Lower lobe of right lung (tissue), 2 donors: ENCODE data around the gene GRB10. TPM values are rescaled to one million over a fixed set of nuclear protein-coding genes. Genes with fewer than 3 reads are reported as not detected.

Experiments
- ATAC-seq, 2 donors: fragments of 200-7000 bp; cut with Tn5 transposase; one replicate each; pipeline ENCODE4 v1.9.1; 2020 to 2022; ENCODE audit warnings: mild to moderate bottlenecking in 2 of 2, moderate library complexity in 2 of 2
- DNase-seq: peaks from one replicate; pipeline ENCODE4 v3.0.0-alpha.2; 2020
- H3K27ac ChIP-seq: fragments of 200-600 bp; one replicate; pipeline ENCODE4 v1.8.0; 2022
- H3K27me3 ChIP-seq: fragments of 200-600 bp; one replicate; pipeline ENCODE4 v1.8.0; 2022; ENCODE audit warnings: low read depth
- H3K36me3 ChIP-seq: fragments of 200-600 bp; one replicate; pipeline ENCODE4 v1.8.0; 2022; ENCODE audit warnings: mild to moderate bottlenecking
- H3K4me1 ChIP-seq: fragments of 200-600 bp; one replicate; pipeline ENCODE4 v1.8.0; 2022
- H3K4me3 ChIP-seq: fragments of 200-600 bp; one replicate; pipeline ENCODE4 v1.8.0; 2022; ENCODE audit warnings: mild to moderate bottlenecking
- H3K9me3 ChIP-seq: fragments of 200-600 bp; one replicate; pipeline ENCODE4 v1.8.0; 2022
- intact Hi-C: fragments of 100-400 bp; cut with DNase I; formaldehyde crosslinking; loops from one replicate; pipeline ENCODE4 v1.11.0; 2022
- total RNA-seq: library from RNA; stranded (reverse); fragmentation: NEBNext Ultra II Directional; extraction: Animal tissue kit (Norgen Biotek cat#: 25700); gene quantifications from one replicate; pipeline ENCODE4 v1.2.1, GENCODE V29; 2021
- TF ChIP-seq, protein P1 (sequence below): fragments of 200-600 bp; IDR thresholded peaks from one replicate; pipeline ENCODE4 v1.8.0; 2022; ENCODE audit warnings: antibody characterized with exemption, mild to moderate bottlenecking
- donor health status: DM: no; HTN: yes; CAD: no; lungs with severe emphysema.

The GRB10 gene
- total RNA-seq, 1 donor from 2014 or later, result 36.5 TPM

DNA sequence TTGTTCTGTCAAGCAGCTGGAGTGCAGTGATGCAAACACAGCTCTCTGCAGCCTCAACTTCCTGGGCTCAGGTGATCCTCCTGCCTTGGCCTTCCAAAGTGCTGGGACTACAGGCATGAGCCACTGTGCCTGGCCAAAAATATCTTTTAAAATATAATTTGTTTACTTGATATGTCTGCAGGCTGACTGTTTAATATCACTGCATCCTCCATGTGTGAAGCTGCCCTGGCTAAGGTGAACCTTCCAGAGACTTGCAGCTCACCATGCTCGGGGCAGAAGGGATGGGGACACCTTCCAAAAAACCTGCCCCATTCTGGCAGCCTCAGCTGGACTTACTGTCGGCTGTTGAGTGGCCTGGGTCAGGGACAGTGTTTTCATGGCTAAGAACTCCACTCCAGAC, 159.9 kb downstream of the GRB10 start:
- peaks cover 25% of the 10 kb centered on the region for H3K36me3 ChIP-seq
- no peak overlapping the region for H3K4me3 ChIP-seq
- H3K4me1 ChIP-seq, result peaks cover 5% of the 10 kb centered on the region
- ATAC-seq (no peak), DNase-seq (no peak)
- no peak overlapping the region for H3K27ac ChIP-seq
- H3K27me3 ChIP-seq, result no peaks in the 10 kb centered on the region
- H3K9me3 ChIP-seq, result no peaks in the 10 kb centered on the region
- TF ChIP-seq, protein P1, sequence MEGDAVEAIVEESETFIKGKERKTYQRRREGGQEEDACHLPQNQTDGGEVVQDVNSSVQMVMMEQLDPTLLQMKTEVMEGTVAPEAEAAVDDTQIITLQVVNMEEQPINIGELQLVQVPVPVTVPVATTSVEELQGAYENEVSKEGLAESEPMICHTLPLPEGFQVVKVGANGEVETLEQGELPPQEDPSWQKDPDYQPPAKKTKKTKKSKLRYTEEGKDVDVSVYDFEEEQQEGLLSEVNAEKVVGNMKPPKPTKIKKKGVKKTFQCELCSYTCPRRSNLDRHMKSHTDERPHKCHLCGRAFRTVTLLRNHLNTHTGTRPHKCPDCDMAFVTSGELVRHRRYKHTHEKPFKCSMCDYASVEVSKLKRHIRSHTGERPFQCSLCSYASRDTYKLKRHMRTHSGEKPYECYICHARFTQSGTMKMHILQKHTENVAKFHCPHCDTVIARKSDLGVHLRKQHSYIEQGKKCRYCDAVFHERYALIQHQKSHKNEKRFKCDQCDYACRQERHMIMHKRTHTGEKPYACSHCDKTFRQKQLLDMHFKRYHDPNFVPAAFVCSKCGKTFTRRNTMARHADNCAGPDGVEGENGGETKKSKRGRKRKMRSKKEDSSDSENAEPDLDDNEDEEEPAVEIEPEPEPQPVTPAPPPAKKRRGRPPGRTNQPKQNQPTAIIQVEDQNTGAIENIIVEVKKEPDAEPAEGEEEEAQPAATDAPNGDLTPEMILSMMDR, result no peak
- intact Hi-C loops, result no loop called here

DNA sequence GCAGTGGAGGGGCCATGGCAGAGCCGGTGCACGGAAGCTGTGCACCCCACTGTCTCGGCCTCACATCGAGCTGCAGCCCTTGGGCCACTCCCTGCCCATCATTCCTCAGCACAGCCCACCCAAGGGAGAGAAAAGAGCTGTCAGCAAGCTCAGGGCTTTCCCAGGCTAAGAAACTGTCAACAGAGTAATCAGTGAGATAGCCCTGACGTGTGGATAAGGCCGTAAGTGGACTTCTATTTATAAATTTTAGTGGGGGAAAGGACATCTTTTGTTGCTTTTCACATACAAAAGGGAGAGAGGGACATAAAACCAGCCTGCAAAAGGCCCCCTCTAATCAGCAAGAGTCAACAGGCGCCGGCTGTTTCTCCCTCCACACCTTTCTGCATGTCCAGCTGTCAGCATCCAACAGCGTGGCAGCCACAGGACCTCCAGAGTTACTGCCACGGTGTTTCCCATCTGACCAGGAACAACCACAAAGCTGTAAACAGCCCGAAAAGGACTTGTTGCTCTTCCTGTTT, 160.7 kb downstream of the GRB10 start:
- ATAC-seq, result no peak
- Histone ChIP-seq H3K9me3 (no peaks in the 10 kb centered on the region), H3K36me3 (peaks cover 27% of the 10 kb centered on the region), H3K27me3 (no peaks in the 10 kb centered on the region), H3K27ac (no peak overlapping the region), H3K4me1 (peaks cover 5% of the 10 kb centered on the region), H3K4me3 (no peak overlapping the region)
- no peak for DNase-seq
- intact Hi-C loops, result no loop called here
- TF ChIP-seq, protein P1, result no peak

DNA sequence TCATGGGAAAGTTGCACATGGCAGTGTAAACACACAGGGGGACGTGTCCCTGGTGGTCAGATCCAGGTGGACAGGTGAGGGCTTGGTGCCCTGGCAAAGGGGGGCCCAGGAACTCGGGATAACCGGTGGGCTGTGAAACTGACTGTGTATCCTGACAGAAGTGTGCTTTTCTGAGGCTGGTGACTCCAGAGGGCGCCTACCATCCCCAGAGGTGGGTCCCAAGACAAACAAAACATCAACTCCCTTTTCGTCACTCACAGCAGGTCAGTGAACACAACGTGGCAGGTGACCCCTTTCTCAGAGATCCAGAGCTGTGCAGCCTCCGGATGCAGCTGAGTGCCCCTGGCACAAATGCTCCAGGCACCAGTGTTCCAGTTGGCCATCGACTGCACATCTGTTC, 161.5 kb downstream of the GRB10 start:
- Histone ChIP-seq H3K4me1 (peaks cover 5% of the 10 kb centered on the region), H3K36me3 (peaks cover 22% of the 10 kb centered on the region), H3K9me3 (no peaks in the 10 kb centered on the region), H3K27me3 (no peaks in the 10 kb centered on the region), H3K27ac (no peak overlapping the region), H3K4me3 (no peak overlapping the region)
- no peak for ATAC-seq
- TF ChIP-seq, protein P1, result no peak
- intact Hi-C loops, result no loop called here
- DNase-seq, result no peak

DNA sequence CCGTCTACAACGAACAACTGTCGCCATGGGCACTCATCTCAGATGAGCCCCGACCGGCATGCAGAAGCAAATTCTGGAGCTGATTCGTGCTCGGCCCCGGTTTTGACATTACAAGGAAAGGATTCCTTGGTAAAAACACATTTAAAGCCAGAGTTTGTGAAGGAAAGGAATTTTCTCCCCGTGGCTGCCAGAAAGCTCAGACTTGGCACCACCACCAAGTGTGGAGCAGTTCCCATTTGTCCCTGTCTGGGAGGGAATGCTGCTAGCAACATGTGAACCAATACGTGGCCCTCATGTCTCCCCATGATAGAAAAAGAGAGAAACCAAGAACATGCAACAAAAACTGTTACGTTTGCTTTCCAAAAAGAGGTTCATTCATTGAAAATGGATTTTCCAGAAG, 162.3 kb downstream of the GRB10 start:
- DNase-seq (no peak), ATAC-seq (no peak)
- no peaks in the 10 kb centered on the region for H3K27me3 ChIP-seq
- no peak overlapping the region for H3K4me3 ChIP-seq
- TF ChIP-seq, protein P1, result no peak
- no peaks in the 10 kb centered on the region for H3K9me3 ChIP-seq
- intact Hi-C loops, result no loop called here
- H3K27ac ChIP-seq, result no peak overlapping the region
- peaks cover 5% of the 10 kb centered on the region for H3K4me1 ChIP-seq
- H3K36me3 ChIP-seq, result peaks cover 24% of the 10 kb centered on the region

DNA sequence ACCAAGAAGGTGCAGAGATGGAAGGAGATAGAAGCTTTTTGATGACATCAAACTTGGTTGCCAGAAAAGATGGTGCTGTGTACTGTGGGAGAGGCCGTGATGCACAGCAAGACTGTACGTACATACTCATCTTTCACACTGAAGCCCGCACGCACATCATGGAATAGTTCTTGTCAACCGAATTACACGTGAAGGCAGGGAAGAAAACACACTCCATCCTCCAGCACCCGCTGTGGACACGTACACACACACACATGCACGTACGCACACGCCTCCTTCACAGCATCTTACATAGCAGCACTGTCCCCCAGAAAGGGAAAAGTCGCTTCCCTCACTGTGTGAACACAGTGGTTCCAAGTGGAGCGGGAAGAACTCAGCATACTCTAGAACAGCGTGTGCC, 163.0 kb downstream of the GRB10 start:
- H3K27ac ChIP-seq, result no peak overlapping the region
- intact Hi-C loops, result no loop called here
- peaks cover 5% of the 10 kb centered on the region for H3K4me1 ChIP-seq
- no peak for DNase-seq
- TF ChIP-seq, protein P1, result no peak
- no peak for ATAC-seq
- peaks cover 17% of the 10 kb centered on the region for H3K36me3 ChIP-seq
- no peaks in the 10 kb centered on the region for H3K27me3 ChIP-seq
- no peak overlapping the region for H3K4me3 ChIP-seq
- no peaks in the 10 kb centered on the region for H3K9me3 ChIP-seq

DNA sequence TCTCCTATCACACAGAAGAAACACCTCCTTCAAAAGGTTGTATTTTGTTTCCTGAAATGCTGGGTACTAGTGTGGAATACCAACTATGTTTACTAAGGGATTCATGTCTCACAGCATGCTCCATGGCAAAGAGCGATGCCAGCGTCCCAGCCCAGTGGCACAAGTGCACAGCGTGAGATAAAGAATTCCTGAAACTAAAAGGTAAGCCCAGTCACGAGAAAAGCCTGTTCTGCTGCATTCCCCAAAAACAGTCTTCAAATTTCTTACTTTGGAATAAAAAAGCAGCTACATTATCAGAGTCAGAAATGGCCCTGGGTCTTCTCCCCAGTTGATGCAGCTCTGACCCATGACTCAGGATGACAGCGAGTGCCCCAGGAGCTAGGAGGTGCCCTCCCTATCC, 164.4 kb downstream of the GRB10 start:
- Histone ChIP-seq H3K27ac (no peak overlapping the region), H3K36me3 (peaks cover 31% of the 10 kb centered on the region), H3K9me3 (no peaks in the 10 kb centered on the region), H3K27me3 (no peaks in the 10 kb centered on the region), H3K4me3 (no peak overlapping the region), H3K4me1 (peaks cover 5% of the 10 kb centered on the region)
- intact Hi-C loops, result no loop called here
- TF ChIP-seq, protein P1, result no peak
- ATAC-seq (peak in 1 of 2 donors; percentile 48), DNase-seq (no peak)
